ENCODE results near the gene SKA2.

The SKA2 gene

DNA sequence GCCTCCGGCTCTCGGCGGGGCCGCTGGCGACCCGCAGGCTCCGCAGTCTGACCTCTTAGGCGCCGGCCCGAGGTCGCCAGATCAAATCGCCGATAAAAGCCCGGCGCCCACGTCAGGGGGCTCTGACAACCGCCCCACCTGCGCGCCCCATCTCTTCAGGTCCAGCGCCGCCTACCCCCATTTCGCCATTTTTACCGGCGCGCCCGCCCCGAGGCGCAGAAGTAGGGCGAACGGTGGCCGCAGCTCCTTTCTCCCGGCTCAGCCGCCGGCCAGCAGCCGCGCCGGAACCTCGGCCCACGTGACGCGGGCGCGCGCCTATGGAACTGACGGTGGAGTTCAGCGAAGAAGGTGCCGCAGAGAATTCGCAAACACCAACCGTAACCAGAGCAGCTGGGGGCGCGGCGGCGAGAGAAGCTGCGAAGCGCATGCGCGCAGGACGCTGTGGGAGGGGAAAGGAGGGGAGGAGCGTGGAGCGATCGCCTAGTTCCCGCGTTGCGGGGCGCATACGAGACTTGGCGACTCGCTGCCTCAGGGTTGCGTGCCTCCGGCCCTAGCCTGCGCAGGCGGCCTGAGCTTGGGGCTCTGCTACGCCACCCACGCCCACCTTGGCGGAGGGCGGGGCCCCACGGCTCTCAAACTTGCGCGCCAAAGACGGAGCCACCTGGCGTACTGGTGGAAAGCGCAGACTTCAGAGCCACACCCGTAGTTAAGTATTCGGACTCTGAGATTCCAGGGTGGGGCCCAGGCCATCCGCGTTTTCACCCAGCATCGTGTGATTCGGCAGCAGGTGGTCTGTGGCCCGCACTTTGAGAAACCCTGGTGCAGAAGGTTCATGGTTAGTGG is 48.3 kb downstream of the SKA2 start, which contains the start of gene TRIM37:
TRIM37 (minus strand) TSS at position 418 of the 843 bp plus-strand sequence. CDS start 419 bp downstream, outside the sequence.
- peak; percentile 99 for DNase-seq (ENCODE audit: low read depth)
- TF ChIP-seq POLR2A (IDR thresholded peaks at IDR 0.05; ENCODE audit: extremely low read depth, insufficient read length) (peak; percentile 52), MYC (IDR thresholded peaks at IDR 0.05; ENCODE audit: low read depth, low read length) (peak; percentile 44)
- TF ChIP-seq, protein P1, sequence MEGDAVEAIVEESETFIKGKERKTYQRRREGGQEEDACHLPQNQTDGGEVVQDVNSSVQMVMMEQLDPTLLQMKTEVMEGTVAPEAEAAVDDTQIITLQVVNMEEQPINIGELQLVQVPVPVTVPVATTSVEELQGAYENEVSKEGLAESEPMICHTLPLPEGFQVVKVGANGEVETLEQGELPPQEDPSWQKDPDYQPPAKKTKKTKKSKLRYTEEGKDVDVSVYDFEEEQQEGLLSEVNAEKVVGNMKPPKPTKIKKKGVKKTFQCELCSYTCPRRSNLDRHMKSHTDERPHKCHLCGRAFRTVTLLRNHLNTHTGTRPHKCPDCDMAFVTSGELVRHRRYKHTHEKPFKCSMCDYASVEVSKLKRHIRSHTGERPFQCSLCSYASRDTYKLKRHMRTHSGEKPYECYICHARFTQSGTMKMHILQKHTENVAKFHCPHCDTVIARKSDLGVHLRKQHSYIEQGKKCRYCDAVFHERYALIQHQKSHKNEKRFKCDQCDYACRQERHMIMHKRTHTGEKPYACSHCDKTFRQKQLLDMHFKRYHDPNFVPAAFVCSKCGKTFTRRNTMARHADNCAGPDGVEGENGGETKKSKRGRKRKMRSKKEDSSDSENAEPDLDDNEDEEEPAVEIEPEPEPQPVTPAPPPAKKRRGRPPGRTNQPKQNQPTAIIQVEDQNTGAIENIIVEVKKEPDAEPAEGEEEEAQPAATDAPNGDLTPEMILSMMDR (IDR thresholded peaks at IDR 0.05; ENCODE audit: low read depth, low read length), result peak; percentile 6
- TF ChIP-seq, protein P2, sequence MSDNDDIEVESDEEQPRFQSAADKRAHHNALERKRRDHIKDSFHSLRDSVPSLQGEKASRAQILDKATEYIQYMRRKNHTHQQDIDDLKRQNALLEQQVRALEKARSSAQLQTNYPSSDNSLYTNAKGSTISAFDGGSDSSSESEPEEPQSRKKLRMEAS (IDR thresholded peaks at IDR 0.05; ENCODE audit: low read depth, low read length), result peak; percentile 95
- peak within 1 kb of the TSS; percentile 97 for H3K4me3 ChIP-seq (ENCODE audit: low read depth, low read length)

DNA sequence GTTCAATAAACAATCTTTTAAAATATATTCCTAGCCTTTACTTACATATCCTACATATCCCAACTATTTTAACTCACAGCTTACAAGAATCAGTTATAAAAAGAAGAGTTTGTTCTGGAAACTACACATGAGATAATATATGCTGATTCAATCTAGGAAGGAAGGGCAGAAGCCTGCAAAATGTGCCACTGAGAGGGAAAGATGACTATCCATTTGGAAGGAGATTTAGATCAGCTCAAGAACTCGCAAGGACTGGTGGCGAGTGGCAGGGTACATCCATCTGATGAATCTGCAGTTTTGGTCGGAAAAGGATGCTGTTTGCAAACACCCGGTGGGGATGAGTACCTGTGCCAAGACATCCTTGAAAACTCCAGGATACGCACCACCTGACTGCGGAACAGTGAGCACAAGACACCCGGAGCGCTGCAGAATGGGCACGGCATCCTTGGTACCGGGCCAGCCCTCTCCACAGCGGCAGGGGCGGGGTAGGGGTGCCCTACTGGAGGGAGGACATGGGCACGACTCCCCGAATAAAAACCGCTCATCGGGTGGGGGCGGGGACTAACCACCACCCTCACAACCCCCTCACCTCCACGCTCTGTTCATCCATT is 49.0 kb downstream of the SKA2 start:
- H3K4me3 ChIP-seq (ENCODE audit: low read depth, low read length), result peak overlapping the region; percentile 97
- DNase-seq (ENCODE audit: low read depth), result peak; percentile 64
- TF ChIP-seq MYC (IDR thresholded peaks at IDR 0.05; ENCODE audit: low read depth, low read length) (no peak), POLR2A (IDR thresholded peaks at IDR 0.05; ENCODE audit: extremely low read depth, insufficient read length) (no peak)
- TF ChIP-seq, protein P2 (IDR thresholded peaks at IDR 0.05; ENCODE audit: low read depth, low read length), result no peak
- TF ChIP-seq, protein P1 (IDR thresholded peaks at IDR 0.05; ENCODE audit: low read depth, low read length), result no peak

DNA sequence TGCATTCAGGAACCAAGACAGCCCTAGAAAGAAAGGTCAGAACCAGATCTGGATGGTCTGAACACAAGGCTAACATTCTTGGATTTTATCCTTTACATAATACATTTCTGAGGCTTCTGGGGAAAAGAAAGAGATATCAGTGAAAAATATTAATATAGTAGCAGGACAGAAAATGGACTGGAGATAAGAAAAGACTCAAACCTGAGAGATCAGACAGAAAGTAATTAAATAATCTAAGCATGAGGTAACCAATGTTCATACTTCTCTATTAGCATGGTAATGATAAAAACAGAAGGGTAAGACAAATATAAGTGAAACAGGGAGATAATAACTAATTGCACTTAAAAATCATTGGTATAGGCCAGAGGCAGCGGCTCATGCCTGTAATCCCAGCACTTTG is 53.8 kb downstream of the SKA2 start:
- TF ChIP-seq, protein P2 (IDR thresholded peaks at IDR 0.05; ENCODE audit: low read depth, low read length), result no peak
- TF ChIP-seq POLR2A (IDR thresholded peaks at IDR 0.05; ENCODE audit: extremely low read depth, insufficient read length) (no peak), MYC (IDR thresholded peaks at IDR 0.05; ENCODE audit: low read depth, low read length) (no peak)
- no peak overlapping the region for H3K4me3 ChIP-seq (ENCODE audit: low read depth, low read length)
- DNase-seq (ENCODE audit: low read depth), result no peak

DNA sequence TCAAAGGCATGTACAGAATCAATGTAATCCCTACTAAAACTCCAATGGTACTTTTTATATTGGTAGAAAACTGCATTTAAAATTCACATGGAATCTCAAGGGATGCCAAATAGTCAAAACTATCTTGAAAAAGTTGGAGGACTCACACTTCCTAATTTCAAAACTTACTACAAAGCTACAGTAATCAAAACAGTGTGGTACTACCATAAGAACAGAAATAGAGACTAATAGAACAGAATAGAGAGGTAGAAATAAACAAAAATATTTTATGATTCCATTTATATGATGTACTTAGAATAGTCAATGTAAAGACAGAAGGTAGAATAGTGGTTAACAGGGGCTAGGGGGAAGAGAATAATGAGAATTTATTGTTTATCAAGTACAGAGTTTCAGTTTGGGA is 57.1 kb downstream of the SKA2 start:
- DNase-seq (ENCODE audit: low read depth), result no peak
- H3K4me3 ChIP-seq (ENCODE audit: low read depth, low read length), result no peak overlapping the region
- TF ChIP-seq, protein P2 (IDR thresholded peaks at IDR 0.05; ENCODE audit: low read depth, low read length), result no peak
- TF ChIP-seq, protein P1 (IDR thresholded peaks at IDR 0.05; ENCODE audit: low read depth, low read length), result no peak
- TF ChIP-seq POLR2A (IDR thresholded peaks at IDR 0.05; ENCODE audit: extremely low read depth, insufficient read length), result no peak
- no peak for TF ChIP-seq MYC (IDR thresholded peaks at IDR 0.05; ENCODE audit: low read depth, low read length)

DNA sequence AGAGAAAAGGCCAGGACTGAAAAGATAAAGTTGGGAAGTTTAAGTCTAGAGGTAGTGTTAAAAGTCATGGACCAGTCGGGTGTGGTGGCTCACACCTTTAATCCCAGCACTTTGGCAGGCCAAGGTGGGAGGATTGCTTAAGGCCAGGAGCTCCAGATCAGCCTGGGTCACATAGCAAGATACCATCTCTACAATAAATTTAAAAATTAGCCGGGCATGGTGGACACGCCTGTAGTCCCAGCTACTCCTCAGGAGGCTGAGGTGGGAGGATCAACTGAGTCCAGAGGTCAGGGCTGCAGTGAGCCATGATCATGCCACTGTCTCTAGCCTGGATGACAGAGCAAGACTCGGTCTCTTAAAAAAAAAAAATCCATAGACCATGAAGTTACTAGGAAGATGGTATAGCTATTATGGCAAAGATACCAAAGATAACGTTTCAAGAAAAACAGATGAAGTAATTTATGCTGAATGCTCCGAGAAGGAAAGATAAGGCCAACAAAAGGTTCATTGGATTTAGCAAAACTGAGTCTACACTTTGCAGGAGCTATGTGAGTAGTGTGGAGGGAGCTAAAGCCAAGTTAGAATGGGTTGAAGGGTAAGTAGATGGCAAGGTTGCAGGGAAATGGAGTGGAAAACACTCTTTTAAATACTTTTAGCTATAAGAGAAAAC is 60.0 kb downstream of the SKA2 start:
- no peak for TF ChIP-seq MYC (IDR thresholded peaks at IDR 0.05; ENCODE audit: low read depth, low read length)
- TF ChIP-seq POLR2A (IDR thresholded peaks at IDR 0.05; ENCODE audit: extremely low read depth, insufficient read length), result no peak
- TF ChIP-seq, protein P1 (IDR thresholded peaks at IDR 0.05; ENCODE audit: low read depth, low read length), result no peak
- DNase-seq (ENCODE audit: low read depth), result no peak
- H3K4me3 ChIP-seq (ENCODE audit: low read depth, low read length), result no peak overlapping the region
